Upper lobe of left lung (tissue), 4 donors: Measurements from ENCODE around the gene PSMB7.

Experiments used
- EP300 ChIP-seq, 4 donors: sonication (generic); formaldehyde crosslinking; IDR thresholded peaks; one replicate each; pipeline ENCODE4 v1.5.1; 2017; ENCODE audit warnings: antibody characterized with exemption in 4 of 4, control low read depth in 2 of 4
- POLR2A ChIP-seq, 4 donors: fragments of 450-650 bp; IDR thresholded peaks; one replicate each; pipeline ENCODE4 v1.5.1; 2016 to 2017; ENCODE audit warnings: antibody characterized with exemption in 4 of 4, mild to moderate bottlenecking in 2 of 4
- POLR2AphosphoS5 ChIP-seq, 2 donors: sonication (generic); formaldehyde crosslinking; IDR thresholded peaks; one replicate each; pipeline ENCODE4 v1.5.1; 2017; ENCODE audit warnings: antibody characterized with exemption in 2 of 2
- TF ChIP-seq, protein P1 (sequence below), 6 experiments: fragments of 450-650 bp in 4 of 6; fragments of 200-600 bp in 2 of 6; sonication (generic) in 2 of 6; IDR thresholded peaks; one replicate each; pipeline ENCODE4 v1.5.1; 2016 to 2019; ENCODE audit warnings: antibody characterized with exemption in 6 of 6

DNA sequence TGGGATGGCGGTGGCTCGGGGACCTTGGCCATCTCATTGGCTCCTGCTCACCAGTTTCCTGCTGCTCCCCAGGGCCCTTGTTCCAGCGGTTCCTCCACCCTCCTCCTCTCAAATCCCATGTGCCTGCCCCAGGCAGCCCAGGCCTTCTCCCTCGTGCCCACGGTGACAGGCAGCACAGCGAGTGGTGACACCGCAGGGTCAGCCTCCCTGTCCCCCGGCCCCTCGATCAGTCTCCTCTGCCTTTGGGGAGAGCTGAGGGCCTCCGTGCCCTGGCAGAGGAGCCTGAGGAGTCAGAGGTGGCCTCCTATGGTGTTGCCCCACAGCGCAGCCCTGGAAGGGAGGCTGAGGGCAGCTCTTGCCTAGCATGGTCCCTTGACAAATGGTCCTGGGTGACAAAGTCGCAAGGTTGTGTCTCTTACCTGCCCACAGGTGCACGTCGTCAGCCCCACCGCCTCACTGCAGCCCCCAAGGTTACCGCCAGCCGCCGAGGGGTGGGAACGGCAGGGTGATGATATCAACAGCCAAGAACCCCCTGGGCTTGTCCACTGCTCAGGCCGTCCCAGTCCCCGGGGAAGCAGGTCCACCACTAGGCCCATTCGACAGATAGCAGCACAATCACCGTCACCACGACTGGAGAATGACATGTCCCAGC is 107.7 kb downstream of the PSMB7 start:
- TF ChIP-seq POLR2A (IDR thresholded peaks at IDR 0.05): no peak
- TF ChIP-seq, protein P1, sequence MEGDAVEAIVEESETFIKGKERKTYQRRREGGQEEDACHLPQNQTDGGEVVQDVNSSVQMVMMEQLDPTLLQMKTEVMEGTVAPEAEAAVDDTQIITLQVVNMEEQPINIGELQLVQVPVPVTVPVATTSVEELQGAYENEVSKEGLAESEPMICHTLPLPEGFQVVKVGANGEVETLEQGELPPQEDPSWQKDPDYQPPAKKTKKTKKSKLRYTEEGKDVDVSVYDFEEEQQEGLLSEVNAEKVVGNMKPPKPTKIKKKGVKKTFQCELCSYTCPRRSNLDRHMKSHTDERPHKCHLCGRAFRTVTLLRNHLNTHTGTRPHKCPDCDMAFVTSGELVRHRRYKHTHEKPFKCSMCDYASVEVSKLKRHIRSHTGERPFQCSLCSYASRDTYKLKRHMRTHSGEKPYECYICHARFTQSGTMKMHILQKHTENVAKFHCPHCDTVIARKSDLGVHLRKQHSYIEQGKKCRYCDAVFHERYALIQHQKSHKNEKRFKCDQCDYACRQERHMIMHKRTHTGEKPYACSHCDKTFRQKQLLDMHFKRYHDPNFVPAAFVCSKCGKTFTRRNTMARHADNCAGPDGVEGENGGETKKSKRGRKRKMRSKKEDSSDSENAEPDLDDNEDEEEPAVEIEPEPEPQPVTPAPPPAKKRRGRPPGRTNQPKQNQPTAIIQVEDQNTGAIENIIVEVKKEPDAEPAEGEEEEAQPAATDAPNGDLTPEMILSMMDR (IDR thresholded peaks at IDR 0.05): no peak
- TF ChIP-seq EP300 (IDR thresholded peaks at IDR 0.05): no peak
- no peak for TF ChIP-seq POLR2AphosphoS5 (IDR thresholded peaks at IDR 0.05)
